Uterus (tissue), 2 donors: Measurements from ENCODE around the gene SERPINB2.

Experiments
- CTCF ChIP-seq, 4 experiments: fragments of 200-600 bp in 2 of 4; fragments of 450-650 bp in 2 of 4; sonication (generic) in 2 of 4; IDR thresholded peaks; one replicate each; pipeline ENCODE4 v1.5.1; 2016 to 2019; ENCODE audit warnings: antibody characterized with exemption in 4 of 4, mild to moderate bottlenecking in 2 of 4, moderate library complexity in 1 of 4
- POLR2A ChIP-seq, 2 donors: fragments of 450-650 bp; IDR thresholded peaks; one replicate each; pipeline ENCODE4 v1.6.1; 2016; ENCODE audit warnings: antibody characterized with exemption in 2 of 2, mild to moderate bottlenecking in 1 of 2, moderate library complexity in 1 of 2

GRCh38 chr18:63928331-63928730 is 40.8 kb downstream of the SERPINB2 start:
- no peak for TF ChIP-seq POLR2A (IDR thresholded peaks at IDR 0.05)
- no peak for TF ChIP-seq CTCF (IDR thresholded peaks at IDR 0.05)
